SJSA1 (cell line): Measurements from ENCODE around the gene VSTM2A. TPM values are rescaled to one million over a fixed set of nuclear protein-coding genes. Genes with fewer than 3 reads are reported as not detected.

Source experiments
- DNase-seq, 2 experiments: peaks; one replicate each; pipeline ENCODE4 v3.0.0-alpha.2; 2015 to 2020; ENCODE audit warnings: low spot score in 2 of 2, low read depth in 1 of 2
- H3K27ac ChIP-seq: fragments of 250-450 bp; sonication (Bioruptor Pico); 2 replicates; pipeline ENCODE4 v1.5.1; 2020; ENCODE audit warnings: mild to moderate bottlenecking, moderate library complexity
- H3K27me3 ChIP-seq: fragments of 250-450 bp; sonication (Bioruptor Pico); replicated peaks from 2 replicates; pipeline ENCODE4 v1.5.1; 2020; ENCODE audit warnings: mild to moderate bottlenecking, moderate library complexity
- H3K36me3 ChIP-seq: fragments of 250-450 bp; sonication (Bioruptor Pico); 2 replicates; pipeline ENCODE4 v1.5.1; 2020; ENCODE audit warnings: mild to moderate bottlenecking
- H3K4me1 ChIP-seq: fragments of 250-450 bp; sonication (Bioruptor Pico); replicated peaks from 2 replicates; pipeline ENCODE4 v1.6.1; 2021; ENCODE audit warnings: mild to moderate bottlenecking
- H3K4me3 ChIP-seq: fragments of 250-450 bp; sonication (Bioruptor Pico); 2 replicates; pipeline ENCODE4 v1.5.1; 2020; ENCODE audit warnings: mild to moderate bottlenecking
- H3K9me3 ChIP-seq: fragments of 250-450 bp; sonication (Bioruptor Pico); replicated peaks from 2 replicates; pipeline ENCODE4 v1.5.1; 2020; ENCODE audit warnings: mild to moderate bottlenecking
- total RNA-seq: library from RNA; depleted of rRNA; stranded (reverse); fragments of >200 nt; shearing (Covaris generic); gene quantifications from 2 replicates; pipeline ENCODE4 v1.2.3, GENCODE V29; 2014; rRNA removed

VSTM2A gene
- total RNA-seq, 1 experiment from 2014 or later: not detected

DNA sequence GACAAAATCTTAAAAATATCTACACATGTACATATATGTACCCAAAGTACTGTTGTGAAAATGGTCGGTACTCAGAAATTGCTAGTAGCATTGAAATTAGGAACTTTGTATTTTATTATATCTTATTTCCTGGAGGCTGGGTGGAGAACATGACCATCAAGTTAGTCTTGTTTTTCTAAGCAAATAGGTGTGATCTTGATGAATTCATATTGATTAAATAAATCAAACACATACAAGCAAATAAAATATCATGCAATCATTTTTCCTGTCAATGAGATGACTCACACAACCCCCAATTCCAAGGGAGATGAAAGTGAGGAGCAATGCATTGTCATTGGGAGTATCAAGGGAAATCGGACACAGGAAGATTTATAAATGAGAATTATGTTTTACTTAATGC, 18.0 kb downstream of the VSTM2A start:
- Histone ChIP-seq H3K27ac (no peak overlapping the region), H3K9me3 (no peaks in the 10 kb centered on the region), H3K36me3 (no peaks in the 10 kb centered on the region), H3K27me3 (no peaks in the 10 kb centered on the region), H3K4me1 (no peaks in the 10 kb centered on the region), H3K4me3 (no peak overlapping the region)
- DNase-seq: no peak

DNA sequence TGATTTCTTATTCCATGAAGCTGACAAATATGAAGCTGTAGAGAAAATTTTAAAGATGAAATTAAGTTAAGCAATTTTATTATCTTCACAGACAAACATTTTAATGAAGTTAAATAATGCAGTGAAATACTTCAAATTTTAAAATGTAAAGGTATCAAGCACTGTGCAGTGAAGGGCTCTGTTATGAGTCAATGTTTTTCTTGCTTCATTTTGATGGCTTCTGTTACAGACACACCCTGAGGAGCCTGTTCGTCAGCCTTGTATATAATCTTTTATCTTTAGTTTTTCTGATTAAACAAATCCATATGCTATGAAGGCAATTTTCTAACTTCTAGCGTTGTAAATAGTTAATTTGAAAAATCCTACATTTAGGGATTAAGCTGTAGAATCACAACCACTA, 18.5 kb downstream of the VSTM2A start:
- no peaks in the 10 kb centered on the region for H3K9me3 ChIP-seq
- DNase-seq: no peak
- H3K27me3 ChIP-seq: no peaks in the 10 kb centered on the region
- H3K4me1 ChIP-seq: no peaks in the 10 kb centered on the region
- no peaks in the 10 kb centered on the region for H3K36me3 ChIP-seq
- no peak overlapping the region for H3K27ac ChIP-seq
- H3K4me3 ChIP-seq: no peak overlapping the region

DNA sequence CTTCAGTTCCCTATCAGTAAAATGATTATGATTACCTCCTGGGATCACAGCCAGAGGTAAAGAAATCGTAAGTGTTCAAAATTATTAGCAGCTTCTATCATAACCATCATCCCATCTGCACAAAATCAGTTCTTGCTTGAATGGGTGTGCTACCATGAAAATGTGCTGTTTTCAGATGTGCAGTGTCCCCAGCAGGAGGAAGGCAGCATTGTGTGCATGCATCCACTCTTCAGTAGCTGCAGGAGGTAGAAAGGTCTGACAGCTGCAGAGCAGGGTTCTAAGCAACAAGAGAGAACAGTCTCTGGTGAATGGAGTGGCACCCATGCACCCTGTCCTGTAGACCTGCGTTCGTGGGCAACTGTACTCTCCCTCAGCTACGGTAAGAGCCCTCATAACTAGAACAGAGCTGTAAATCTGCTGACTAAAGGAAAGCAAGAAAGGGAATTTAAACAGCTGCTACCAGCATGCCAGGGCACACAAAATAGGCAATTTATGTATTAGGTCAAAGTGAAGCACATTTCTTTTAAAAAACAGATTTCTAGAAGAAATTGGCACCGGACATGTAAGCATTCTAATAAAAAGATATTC, 21.2 kb downstream of the VSTM2A start:
- Histone ChIP-seq H3K4me3 (no peak overlapping the region), H3K27me3 (no peaks in the 10 kb centered on the region), H3K27ac (no peak overlapping the region), H3K4me1 (no peaks in the 10 kb centered on the region), H3K36me3 (no peaks in the 10 kb centered on the region), H3K9me3 (no peaks in the 10 kb centered on the region)
- no peak for DNase-seq

DNA sequence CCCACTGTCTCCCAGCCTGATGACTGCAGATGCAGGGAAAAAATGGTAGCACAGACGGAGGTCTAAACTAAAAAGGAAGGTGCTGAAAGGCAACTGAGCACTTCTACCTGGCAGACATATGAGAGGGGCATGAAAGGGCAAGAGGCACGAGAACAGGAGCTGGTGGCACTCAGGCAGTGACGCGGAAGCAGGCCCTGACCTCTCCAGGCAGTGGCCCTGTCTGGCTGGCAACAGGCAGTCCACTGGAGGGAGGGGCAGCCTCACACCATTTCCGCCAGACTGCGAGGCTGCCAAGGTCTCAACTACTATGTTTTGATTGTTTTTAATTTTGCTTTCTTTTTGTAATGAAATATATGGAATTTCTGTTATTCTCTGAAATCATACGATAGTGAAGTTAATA, 23.3 kb downstream of the VSTM2A start:
- Histone ChIP-seq H3K36me3 (no peaks in the 10 kb centered on the region), H3K27ac (no peak overlapping the region), H3K4me3 (no peak overlapping the region), H3K4me1 (no peaks in the 10 kb centered on the region), H3K27me3 (no peaks in the 10 kb centered on the region), H3K9me3 (no peaks in the 10 kb centered on the region)
- DNase-seq: no peak

DNA sequence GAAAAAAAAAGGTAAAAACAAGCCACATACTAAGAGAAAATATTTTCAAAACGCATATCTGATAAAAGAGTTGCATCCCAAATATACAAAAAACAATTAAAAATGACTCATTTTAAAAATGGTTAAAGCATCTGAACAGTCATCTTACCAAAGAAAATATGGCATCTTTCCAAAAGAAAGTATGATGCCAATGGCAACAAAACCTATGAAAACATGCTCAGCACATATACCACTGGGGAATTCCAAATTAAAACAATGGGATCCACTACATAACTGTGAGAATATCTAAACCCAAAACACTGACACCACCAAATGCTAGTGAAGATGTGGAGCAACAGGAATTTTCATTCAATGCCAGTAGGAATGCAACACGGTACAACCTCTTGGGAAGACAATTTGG, 39.3 kb downstream of the VSTM2A start:
- Histone ChIP-seq H3K36me3 (no peaks in the 10 kb centered on the region), H3K4me1 (no peaks in the 10 kb centered on the region), H3K27ac (no peak overlapping the region), H3K9me3 (no peaks in the 10 kb centered on the region), H3K4me3 (no peak overlapping the region), H3K27me3 (no peaks in the 10 kb centered on the region)
- no peak for DNase-seq

DNA sequence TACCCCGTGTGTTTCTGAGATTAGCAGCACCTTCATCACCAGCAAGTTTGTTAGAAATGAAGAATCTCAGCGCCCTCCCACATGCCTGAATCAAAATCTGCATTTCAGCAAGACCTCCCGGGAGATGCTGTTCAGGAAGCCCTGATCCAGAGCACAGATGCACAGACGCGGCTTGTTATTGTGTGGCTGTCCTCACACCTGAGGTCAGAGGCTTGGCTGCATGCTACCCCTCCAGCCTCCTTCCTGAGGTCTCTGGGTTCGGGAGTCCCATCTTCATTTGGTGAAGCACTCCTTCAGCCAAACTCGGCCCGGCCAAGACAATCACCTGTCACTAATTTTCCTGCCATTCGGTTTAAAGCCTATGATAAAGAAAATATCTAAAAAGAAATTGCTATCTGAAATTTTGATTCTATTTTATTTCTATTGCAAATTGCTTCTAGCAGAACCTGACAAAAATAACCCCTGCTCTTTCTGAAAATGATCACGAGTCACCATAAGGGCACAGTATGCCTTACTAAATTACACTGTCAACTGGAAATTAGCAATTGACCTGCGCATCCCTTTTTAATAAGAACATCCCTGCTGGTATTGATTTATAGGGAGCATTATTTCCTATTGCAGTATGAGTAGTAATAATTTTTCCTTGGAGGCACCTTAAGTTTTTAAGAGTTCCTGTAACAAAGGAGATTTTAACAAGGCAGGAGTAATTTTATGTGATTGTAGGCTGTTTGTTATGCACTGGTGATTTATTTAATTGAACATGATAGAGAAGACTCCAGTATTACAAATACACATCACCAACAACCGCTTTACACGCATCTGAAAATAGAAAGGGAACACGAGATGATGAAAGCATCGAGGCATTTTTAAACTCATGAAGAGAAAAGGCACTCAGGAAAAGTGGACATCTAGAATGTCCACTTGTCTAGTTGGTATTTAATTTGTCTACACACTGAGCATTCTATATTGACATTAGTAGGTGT, 49.5 kb downstream of the VSTM2A start:
- Histone ChIP-seq H3K27ac (no peak overlapping the region), H3K4me3 (no peak overlapping the region), H3K4me1 (no peaks in the 10 kb centered on the region), H3K9me3 (no peaks in the 10 kb centered on the region), H3K36me3 (no peaks in the 10 kb centered on the region), H3K27me3 (no peaks in the 10 kb centered on the region)
- DNase-seq: no peak

DNA sequence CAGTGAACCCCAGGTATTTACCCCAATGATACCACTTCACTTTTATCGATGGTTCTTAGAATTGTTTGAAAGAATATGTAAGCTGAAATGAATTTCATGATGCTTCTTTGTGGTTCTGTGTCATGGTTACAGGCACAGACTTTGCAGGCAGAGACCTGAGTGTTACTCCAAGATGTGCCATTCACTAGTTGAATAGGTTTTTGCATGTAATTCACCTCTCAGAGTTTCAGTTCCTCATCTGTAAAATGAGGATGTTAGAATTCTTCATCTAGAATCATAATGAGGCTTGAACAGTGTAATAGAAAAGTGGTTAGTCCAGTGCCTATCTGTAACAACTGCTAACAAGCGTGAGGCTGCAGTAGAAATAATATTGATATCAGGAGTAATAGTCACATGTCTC, 54.6 kb downstream of the VSTM2A start:
- Histone ChIP-seq H3K27me3 (no peaks in the 10 kb centered on the region), H3K27ac (no peak overlapping the region), H3K9me3 (no peaks in the 10 kb centered on the region), H3K36me3 (no peaks in the 10 kb centered on the region), H3K4me3 (no peak overlapping the region), H3K4me1 (no peaks in the 10 kb centered on the region)
- no peak for DNase-seq

DNA sequence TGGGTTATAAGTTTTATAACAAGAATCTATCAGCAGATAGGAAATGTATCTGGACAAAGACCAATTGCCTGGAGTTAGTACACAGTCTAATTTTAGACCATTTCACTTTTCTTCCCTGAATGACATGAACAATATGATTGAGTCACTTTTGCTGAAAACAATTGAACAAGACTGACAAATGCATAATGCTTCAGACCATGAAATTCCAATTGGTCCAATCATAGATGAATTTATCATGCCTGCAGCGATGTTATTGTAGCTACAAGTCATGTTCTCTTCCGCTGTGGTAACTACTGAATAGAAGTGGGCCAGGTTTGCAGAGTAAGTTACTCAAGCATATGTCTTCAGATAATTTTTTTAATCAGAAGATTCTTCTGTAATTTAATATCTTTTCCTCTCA, 73.4 kb downstream of the VSTM2A start:
- no peak for DNase-seq
- Histone ChIP-seq H3K4me1 (no peaks in the 10 kb centered on the region), H3K27me3 (no peaks in the 10 kb centered on the region), H3K27ac (no peak overlapping the region), H3K9me3 (no peaks in the 10 kb centered on the region), H3K36me3 (no peaks in the 10 kb centered on the region), H3K4me3 (no peak overlapping the region)

Other genes with a start within 250 kb of the VSTM2A start
- gene SEC61G, start 216.8 kb downstream of the VSTM2A start, total RNA-seq: 1,111 and 1,400 TPM in 2 replicates